ENCODE results near the gene CDC42EP3.

The CDC42EP3 gene

DNA sequence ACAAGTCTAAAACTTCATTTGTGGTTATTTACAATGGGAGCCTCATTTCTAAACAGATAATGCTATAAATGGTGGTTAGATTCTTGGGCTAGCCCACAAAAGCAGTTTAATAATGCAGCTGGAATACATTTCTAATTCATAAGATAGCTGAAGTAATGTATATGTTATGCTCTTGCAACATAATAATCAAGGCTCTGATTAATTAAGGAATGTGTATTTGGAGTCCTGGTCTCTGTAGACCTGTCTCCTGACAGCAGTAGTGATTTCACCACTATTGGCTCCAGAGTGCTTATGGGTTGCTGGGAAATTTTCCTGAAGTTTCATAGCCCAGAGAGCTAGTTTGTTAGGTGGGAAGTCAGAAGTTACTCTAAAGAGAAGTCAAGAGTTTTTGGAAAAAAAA, 21.3 kb upstream of the CDC42EP3 start:
- peaks cover 4% of the 10 kb centered on the region for H3K4me1 Mint-ChIP-seq (ENCODE audit: low read depth)
- no peaks in the 10 kb centered on the region for H3K9me3 Mint-ChIP-seq (ENCODE audit: low read depth)
- H3K27me3 Mint-ChIP-seq = no peaks in the 10 kb centered on the region
- no peak overlapping the region for H3K4me3 Mint-ChIP-seq
- H3K36me3 Mint-ChIP-seq = peaks cover 2% of the 10 kb centered on the region
- H3K27ac Mint-ChIP-seq = no peak overlapping the region

DNA sequence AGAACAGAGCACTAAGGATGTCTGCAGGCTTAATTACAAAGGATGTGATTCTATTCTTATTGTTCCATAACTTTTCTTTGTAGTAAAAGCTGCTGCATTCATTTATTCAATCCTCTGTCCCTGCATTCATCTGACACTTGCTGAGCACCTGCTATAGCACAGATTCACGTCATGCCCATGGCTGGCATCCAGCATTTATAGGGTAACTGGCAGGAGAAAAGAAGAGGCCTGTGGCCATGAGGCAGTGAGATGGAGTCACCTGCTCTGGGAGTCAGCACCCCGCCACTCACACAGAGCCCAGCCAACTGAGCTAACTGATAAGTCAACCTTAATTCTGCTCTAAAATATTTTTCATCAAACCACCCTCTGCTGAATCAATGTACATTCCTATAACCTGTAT, 18.3 kb upstream of the CDC42EP3 start:
- no peaks in the 10 kb centered on the region for H3K27me3 Mint-ChIP-seq
- H3K4me1 Mint-ChIP-seq (ENCODE audit: low read depth) = peaks cover 11% of the 10 kb centered on the region
- H3K9me3 Mint-ChIP-seq (ENCODE audit: low read depth) = no peaks in the 10 kb centered on the region
- H3K4me3 Mint-ChIP-seq = no peak overlapping the region
- H3K27ac Mint-ChIP-seq = no peak overlapping the region
- H3K36me3 Mint-ChIP-seq = peaks cover 5% of the 10 kb centered on the region

GRCh38 chr2:37688771-37689468, 17.5 kb upstream of the CDC42EP3 start:
- H3K27me3 Mint-ChIP-seq = no peaks in the 10 kb centered on the region
- no peak overlapping the region for H3K4me3 Mint-ChIP-seq

DNA sequence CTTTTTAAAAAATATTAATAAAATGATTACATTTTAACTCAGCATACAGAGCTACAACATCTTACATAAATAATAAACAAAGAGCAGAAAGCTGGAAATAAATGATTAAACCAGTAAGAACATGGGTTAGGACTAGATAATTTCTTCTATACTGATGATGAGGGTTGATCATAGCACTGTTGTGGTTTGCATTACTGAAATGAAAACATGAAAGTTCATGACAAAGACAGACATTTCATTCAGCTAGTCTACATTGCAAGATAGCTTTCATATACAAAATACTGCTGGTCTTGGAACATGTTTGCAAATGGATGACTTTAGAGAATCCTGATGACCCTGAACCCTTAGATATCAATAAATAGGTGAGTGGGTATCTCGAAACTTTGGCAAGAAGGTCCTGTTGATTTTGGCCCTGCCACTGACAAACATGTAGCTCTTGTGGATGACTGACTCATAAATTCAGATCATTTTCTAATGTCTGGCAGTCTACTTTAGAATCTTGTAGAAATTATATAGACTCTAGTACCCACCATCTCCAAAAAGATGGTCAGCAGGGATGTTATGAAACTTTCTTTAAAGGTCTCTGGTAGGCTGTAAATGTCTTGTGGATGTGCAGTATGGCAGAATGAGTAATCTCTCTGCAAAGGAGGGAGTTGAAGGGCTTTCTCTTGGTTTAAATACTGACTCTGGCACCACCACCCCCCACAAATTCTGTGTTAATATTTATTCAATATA, 15.5 kb upstream of the CDC42EP3 start:
- peaks cover 5% of the 10 kb centered on the region for H3K36me3 Mint-ChIP-seq
- H3K4me1 Mint-ChIP-seq (ENCODE audit: low read depth) = peaks cover 36% of the 10 kb centered on the region
- no peak overlapping the region for H3K27ac Mint-ChIP-seq
- no peaks in the 10 kb centered on the region for H3K27me3 Mint-ChIP-seq
- H3K9me3 Mint-ChIP-seq (ENCODE audit: low read depth) = peaks cover 6% of the 10 kb centered on the region
- H3K4me3 Mint-ChIP-seq = no peak overlapping the region

More at GRCh38 chr2:37688771-37689468, 17.5 kb upstream of the CDC42EP3 start:
- peaks cover 18% of the 10 kb centered on the region for H3K4me1 Mint-ChIP-seq (ENCODE audit: low read depth)
- H3K36me3 Mint-ChIP-seq = peaks cover 5% of the 10 kb centered on the region
- H3K27ac Mint-ChIP-seq = no peak overlapping the region
- no peaks in the 10 kb centered on the region for H3K9me3 Mint-ChIP-seq (ENCODE audit: low read depth)

GRCh38 chr2:37684809-37685208, 13.4 kb upstream of the CDC42EP3 start:
- Mint-ChIP-seq H3K9me3 (ENCODE audit: low read depth) (peaks cover 9% of the 10 kb centered on the region), H3K27ac (peak overlapping the region; percentile 41), H3K4me3 (no peak overlapping the region), H3K4me1 (ENCODE audit: low read depth) (peaks cover 41% of the 10 kb centered on the region), H3K27me3 (no peaks in the 10 kb centered on the region), H3K36me3 (peaks cover 7% of the 10 kb centered on the region)

DNA sequence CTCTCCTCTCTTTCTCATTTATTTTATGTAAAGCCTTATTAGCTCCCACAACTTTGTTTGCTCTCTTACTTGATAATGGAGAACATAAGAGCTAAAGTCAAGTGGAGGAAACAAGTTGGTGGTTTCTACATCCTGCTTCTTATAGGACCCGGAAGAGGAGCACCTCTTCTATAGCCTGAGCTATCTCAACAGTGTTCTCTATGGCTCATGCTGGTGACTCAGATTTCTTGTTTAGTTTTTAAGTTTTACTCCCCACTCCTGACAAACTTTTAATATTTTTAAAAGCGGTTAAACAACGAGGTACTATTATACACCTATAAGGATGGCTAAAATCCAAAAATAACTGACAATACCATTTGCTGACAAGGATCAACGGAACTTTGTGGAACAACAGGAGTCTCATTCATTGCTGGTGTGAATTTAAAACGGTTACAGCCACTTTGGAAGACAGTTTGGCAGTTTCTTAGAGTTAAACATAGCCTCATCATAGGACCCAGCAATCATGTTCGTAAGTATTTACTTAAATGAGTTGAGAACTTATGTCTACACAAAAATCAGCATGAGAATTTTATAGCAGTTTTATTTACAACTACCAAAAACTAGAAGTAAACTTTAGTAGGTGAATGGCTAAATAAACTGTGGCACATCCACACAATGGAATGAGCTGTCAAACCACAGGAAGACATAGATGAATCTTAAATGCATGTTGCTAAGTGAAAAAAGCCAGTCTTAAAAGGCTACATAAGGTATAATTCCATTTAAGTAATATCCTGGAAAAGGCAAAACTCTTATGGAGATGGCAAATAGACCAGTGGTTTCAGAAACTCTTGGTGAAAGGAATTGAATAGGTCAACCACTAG, 12.7 kb upstream of the CDC42EP3 start:
- Mint-ChIP-seq H3K36me3 (peaks cover 7% of the 10 kb centered on the region), H3K9me3 (ENCODE audit: low read depth) (peaks cover 9% of the 10 kb centered on the region), H3K4me3 (peak overlapping the region; percentile 38), H3K27me3 (no peaks in the 10 kb centered on the region), H3K27ac (peak overlapping the region; percentile 92), H3K4me1 (ENCODE audit: low read depth) (peaks cover 41% of the 10 kb centered on the region)

GRCh38 chr2:37683241-37683640, 11.8 kb upstream of the CDC42EP3 start:
- H3K4me1 Mint-ChIP-seq (ENCODE audit: low read depth) = peaks cover 40% of the 10 kb centered on the region
- H3K27ac Mint-ChIP-seq = peak overlapping the region; percentile 92
- no peaks in the 10 kb centered on the region for H3K27me3 Mint-ChIP-seq
- peaks cover 9% of the 10 kb centered on the region for H3K9me3 Mint-ChIP-seq (ENCODE audit: low read depth)
- no peak overlapping the region for H3K4me3 Mint-ChIP-seq
- peaks cover 5% of the 10 kb centered on the region for H3K36me3 Mint-ChIP-seq

DNA sequence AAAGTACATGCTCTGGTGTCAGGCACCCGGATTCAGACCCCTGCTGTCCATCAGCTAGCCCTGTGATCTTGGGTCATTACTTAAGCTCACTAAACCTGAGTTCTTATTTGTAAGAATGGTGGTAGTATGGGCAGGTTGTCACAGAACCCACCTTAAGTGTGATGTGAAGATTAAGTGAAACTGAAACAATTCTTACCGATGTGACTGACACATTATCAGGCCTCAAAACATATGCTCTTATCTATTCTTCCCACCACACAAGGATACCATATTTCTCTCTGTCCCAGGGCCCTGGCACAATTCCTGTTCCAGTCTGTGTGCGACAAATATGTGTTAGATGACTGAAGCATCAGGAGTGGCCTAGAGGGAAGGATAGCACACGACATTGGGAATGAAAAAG, 11.0 kb upstream of the CDC42EP3 start:
- no peaks in the 10 kb centered on the region for H3K27me3 Mint-ChIP-seq
- peak overlapping the region; percentile 44 for H3K4me3 Mint-ChIP-seq
- H3K36me3 Mint-ChIP-seq = peaks cover 4% of the 10 kb centered on the region
- H3K27ac Mint-ChIP-seq = peak overlapping the region; percentile 42
- H3K9me3 Mint-ChIP-seq (ENCODE audit: low read depth) = peaks cover 9% of the 10 kb centered on the region
- H3K4me1 Mint-ChIP-seq (ENCODE audit: low read depth) = peaks cover 38% of the 10 kb centered on the region

DNA sequence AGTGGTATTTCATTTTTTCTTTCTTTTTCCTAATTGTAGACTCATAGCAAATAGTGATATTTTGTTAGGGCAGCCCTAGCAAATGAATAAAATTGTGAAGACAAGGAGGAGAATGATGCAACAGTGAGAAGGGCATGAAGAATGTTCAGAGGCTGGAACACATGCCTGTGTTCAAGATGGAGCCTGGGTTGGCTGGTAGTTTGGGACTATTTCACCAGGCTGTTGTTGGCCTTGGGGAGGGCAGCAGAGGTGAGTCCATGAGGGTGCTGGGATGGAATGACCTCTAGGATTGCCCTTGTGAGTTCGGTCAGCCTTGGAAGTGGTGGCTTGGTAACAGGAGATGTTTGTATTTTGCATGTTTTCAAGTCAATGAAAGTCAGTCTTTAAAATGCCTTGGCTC, 10.1 kb upstream of the CDC42EP3 start:
- H3K4me3 Mint-ChIP-seq = no peak overlapping the region
- H3K27ac Mint-ChIP-seq = no peak overlapping the region
- peaks cover 39% of the 10 kb centered on the region for H3K4me1 Mint-ChIP-seq (ENCODE audit: low read depth)
- H3K9me3 Mint-ChIP-seq (ENCODE audit: low read depth) = peaks cover 9% of the 10 kb centered on the region
- peaks cover 4% of the 10 kb centered on the region for H3K36me3 Mint-ChIP-seq
- H3K27me3 Mint-ChIP-seq = no peaks in the 10 kb centered on the region

- no peak overlapping the region for H3K27ac Mint-ChIP-seq
- H3K4me1 Mint-ChIP-seq (ENCODE audit: low read depth) = peaks cover 38% of the 10 kb centered on the region
- peaks cover 2% of the 10 kb centered on the region for H3K36me3 Mint-ChIP-seq
- H3K4me3 Mint-ChIP-seq = no peak overlapping the region
- H3K9me3 Mint-ChIP-seq (ENCODE audit: low read depth) = peaks cover 9% of the 10 kb centered on the region
- H3K27me3 Mint-ChIP-seq = no peaks in the 10 kb centered on the region
These were observed 7.7 kb upstream of the CDC42EP3 start for GRCh38 chr2:37679072-37679695.

GRCh38 chr2:37676274-37676673, 4.8 kb upstream of the CDC42EP3 start:
- Mint-ChIP-seq H3K36me3 (peaks cover 2% of the 10 kb centered on the region), H3K27ac (no peak overlapping the region), H3K9me3 (ENCODE audit: low read depth) (peaks cover 3% of the 10 kb centered on the region), H3K27me3 (no peaks in the 10 kb centered on the region), H3K4me3 (no peak overlapping the region), H3K4me1 (ENCODE audit: low read depth) (peaks cover 21% of the 10 kb centered on the region)

DNA sequence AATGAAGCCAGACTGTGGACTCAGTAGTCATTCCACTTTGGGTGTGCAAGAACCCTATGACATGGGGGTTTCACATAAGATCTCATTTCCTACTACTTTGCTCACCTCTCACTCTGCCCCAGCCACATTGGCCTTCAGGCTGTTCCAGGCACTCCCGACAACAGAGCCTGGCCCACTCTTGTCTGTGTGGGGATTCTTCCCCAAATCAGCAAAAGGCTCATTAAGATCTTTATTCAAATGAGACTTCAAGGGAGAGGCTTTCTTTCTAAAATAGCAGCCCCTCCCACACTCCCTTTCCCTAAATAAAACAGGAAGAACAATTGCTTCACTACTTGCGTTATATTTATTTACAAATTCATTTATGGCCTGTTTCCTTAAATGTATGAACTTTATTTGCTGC, 3.5 kb upstream of the CDC42EP3 start:
- Mint-ChIP-seq H3K9me3 (ENCODE audit: low read depth) (no peaks in the 10 kb centered on the region), H3K27me3 (no peaks in the 10 kb centered on the region), H3K4me1 (ENCODE audit: low read depth) (peaks cover 28% of the 10 kb centered on the region), H3K36me3 (no peaks in the 10 kb centered on the region), H3K4me3 (no peak overlapping the region), H3K27ac (no peak overlapping the region)

- no peaks in the 10 kb centered on the region for H3K9me3 Mint-ChIP-seq (ENCODE audit: low read depth)
- peaks cover 48% of the 10 kb centered on the region for H3K4me1 Mint-ChIP-seq (ENCODE audit: low read depth)
- H3K36me3 Mint-ChIP-seq = no peaks in the 10 kb centered on the region
- peak overlapping the region; percentile 83 for H3K4me3 Mint-ChIP-seq
- H3K27me3 Mint-ChIP-seq = no peaks in the 10 kb centered on the region
- H3K27ac Mint-ChIP-seq = peak overlapping the region; percentile 8
These were observed 1.4 kb upstream of the CDC42EP3 start for GRCh38 chr2:37672870-37673184.

DNA sequence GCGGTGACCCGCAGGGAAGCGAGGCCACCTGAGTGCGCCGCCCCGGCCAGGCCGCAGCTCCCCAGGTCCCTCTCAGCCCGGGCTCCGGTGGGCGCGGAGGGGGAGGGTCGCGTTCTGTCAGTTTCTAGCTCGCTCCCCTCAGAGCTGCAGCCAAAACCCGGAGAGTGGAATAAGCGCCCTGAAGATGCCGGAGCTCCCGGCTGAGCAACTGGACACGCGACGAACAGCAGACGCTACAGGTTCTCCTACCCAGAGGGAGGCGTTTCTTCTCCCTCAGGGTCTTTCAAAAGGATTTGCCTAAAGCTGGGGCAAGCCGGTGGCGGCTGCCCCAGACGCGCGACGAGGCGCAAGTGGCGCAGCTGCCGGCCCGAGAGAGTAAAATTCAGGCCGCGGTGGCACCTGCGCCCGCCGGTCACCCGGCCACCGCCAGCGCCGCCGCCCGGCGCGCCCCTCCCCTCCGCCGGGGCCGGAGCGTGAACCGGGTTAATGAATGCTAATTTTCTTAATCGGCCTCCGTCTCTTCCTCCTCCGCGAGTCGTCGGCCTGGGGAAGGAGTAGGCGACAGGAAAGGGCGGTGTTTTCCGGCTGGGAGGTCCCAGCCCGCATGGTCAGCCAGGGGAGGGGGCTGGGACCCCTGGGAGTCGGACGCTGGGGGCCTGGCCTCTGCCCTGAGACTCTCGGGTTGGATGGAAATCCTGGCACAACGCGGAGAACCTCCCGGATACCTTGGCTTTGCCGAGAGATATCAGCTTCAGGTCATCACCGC, 845 bp upstream of the CDC42EP3 start:
- H3K9me3 Mint-ChIP-seq (ENCODE audit: low read depth) = no peaks in the 10 kb centered on the region
- H3K36me3 Mint-ChIP-seq = no peaks in the 10 kb centered on the region
- H3K27me3 Mint-ChIP-seq = no peaks in the 10 kb centered on the region
- H3K4me1 Mint-ChIP-seq (ENCODE audit: low read depth) = peaks cover 51% of the 10 kb centered on the region
- H3K27ac Mint-ChIP-seq = peak overlapping the region; percentile 91
- H3K4me3 Mint-ChIP-seq = peak overlapping the region; percentile 86

Data from activated naive CD8-positive, alpha-beta T cell (primary cell).